ENCODE results near the gene A4GALT.
"Not testable (repeated sequence)": the region's sequence is repeated elsewhere in the genome, so short reads cannot be mapped to it uniquely, and the experiment has no call there.

Gene A4GALT

GRCh38 chr22:42720263-42721044 is at the start of gene A4GALT:
TSS of gene A4GALT (minus strand) at chr22:42720870. CDS start at chr22:42693951, 26,919 bp downstream.
- DNase-seq (ENCODE audit: low read depth, low spot score) = no peak

- no peak for DNase-seq (ENCODE audit: low read depth, low spot score)
Measured at GRCh38 chr22:42770448-42770726, 49.7 kb upstream of the A4GALT start.

- DNase-seq (ENCODE audit: low read depth, low spot score) = no peak
Measured at GRCh38 chr22:42769574-42770447, 49.1 kb upstream of the A4GALT start.

- DNase-seq (ENCODE audit: low read depth, low spot score) = no peak
Measured at GRCh38 chr22:42769238-42769573, 48.5 kb upstream of the A4GALT start.

GRCh38 chr22:42768385-42769035 is 47.8 kb upstream of the A4GALT start:
- DNase-seq (ENCODE audit: low read depth, low spot score) = no peak

- no peak for DNase-seq (ENCODE audit: low read depth, low spot score)
Measured at GRCh38 chr22:42766860-42767259, 46.2 kb upstream of the A4GALT start.

- DNase-seq (ENCODE audit: low read depth, low spot score) = no peak
Measured at GRCh38 chr22:42764895-42765363, 44.3 kb upstream of the A4GALT start.

GRCh38 chr22:42763965-42764480 is 43.4 kb upstream of the A4GALT start:
- no peak for DNase-seq (ENCODE audit: low read depth, low spot score)

- no peak for DNase-seq (ENCODE audit: low read depth, low spot score)
Measured at GRCh38 chr22:42760806-42761565, 40.3 kb upstream of the A4GALT start.

GRCh38 chr22:42758931-42759629 is 38.4 kb upstream of the A4GALT start:
- DNase-seq (ENCODE audit: low read depth, low spot score) = peak; percentile 49

- not testable (repeated sequence) for DNase-seq (ENCODE audit: low read depth, low spot score)
Measured at GRCh38 chr22:42755553-42755952, 34.9 kb upstream of the A4GALT start.

GRCh38 chr22:42755121-42755520 is 34.5 kb upstream of the A4GALT start:
- DNase-seq (ENCODE audit: low read depth, low spot score) = not testable (repeated sequence)

GRCh38 chr22:42754658-42755057 is 34.0 kb upstream of the A4GALT start:
- DNase-seq (ENCODE audit: low read depth, low spot score) = no peak

GRCh38 chr22:42752912-42753311 is 32.2 kb upstream of the A4GALT start:
- no peak for DNase-seq (ENCODE audit: low read depth, low spot score)

GRCh38 chr22:42752230-42752746 is 31.6 kb upstream of the A4GALT start:
- no peak for DNase-seq (ENCODE audit: low read depth, low spot score)

GRCh38 chr22:42750421-42750820 is 29.8 kb upstream of the A4GALT start:
- not testable (repeated sequence) for DNase-seq (ENCODE audit: low read depth, low spot score)

- no peak for DNase-seq (ENCODE audit: low read depth, low spot score)
Measured at GRCh38 chr22:42747701-42748513, 27.2 kb upstream of the A4GALT start.

- DNase-seq (ENCODE audit: low read depth, low spot score) = no peak
Measured at GRCh38 chr22:42745118-42745517, 24.4 kb upstream of the A4GALT start.

GRCh38 chr22:42743501-42743991 is 22.9 kb upstream of the A4GALT start:
- DNase-seq (ENCODE audit: low read depth, low spot score) = peak; percentile 63

Measured in smooth muscle cell of the brain vasculature (primary cell).